Nucleus accumbens (tissue), 56 donors: ENCODE measurements around the gene SEPTIN5.
"Not testable (repeated sequence)": the region's sequence is repeated elsewhere in the genome, so short reads cannot be mapped to it uniquely, and the experiment has no call there.

Source experiments
- DNase-seq, 56 donors: peaks; one replicate each; lab custom pipeline; 2025; lab: John Stamatoyannopoulos, UW

Gene SEPTIN5

DNA sequence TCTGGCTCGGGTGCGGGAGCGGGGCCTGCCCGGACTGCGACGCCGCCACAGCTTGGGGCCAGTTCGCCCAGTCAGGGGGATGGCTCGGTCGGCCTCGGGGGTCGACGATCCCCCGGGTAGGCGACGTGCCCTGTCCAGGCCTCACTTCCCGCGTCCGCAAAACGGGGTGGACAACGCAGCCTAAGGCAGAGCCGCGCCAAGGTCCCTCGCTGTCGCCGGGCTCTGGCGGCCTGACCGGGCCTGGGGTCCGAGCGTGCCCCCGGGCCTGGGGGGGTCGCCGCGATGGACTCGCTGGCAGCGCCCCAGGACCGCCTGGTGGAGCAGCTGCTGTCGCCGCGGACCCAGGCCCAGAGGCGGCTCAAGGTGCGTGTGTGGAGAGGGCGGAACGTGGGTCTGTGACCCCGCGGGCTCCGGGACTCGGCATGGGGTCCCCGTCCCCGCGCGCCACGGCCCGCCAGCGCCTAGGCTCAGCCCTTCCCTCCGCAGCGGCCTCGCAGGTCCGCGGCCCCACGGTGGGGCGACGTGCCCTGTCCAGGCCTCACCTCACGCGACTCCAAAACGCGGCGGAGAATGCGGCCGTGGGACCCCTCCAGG, 4.2 kb downstream of the SEPTIN5 start:
- no peak for DNase-seq

DNA sequence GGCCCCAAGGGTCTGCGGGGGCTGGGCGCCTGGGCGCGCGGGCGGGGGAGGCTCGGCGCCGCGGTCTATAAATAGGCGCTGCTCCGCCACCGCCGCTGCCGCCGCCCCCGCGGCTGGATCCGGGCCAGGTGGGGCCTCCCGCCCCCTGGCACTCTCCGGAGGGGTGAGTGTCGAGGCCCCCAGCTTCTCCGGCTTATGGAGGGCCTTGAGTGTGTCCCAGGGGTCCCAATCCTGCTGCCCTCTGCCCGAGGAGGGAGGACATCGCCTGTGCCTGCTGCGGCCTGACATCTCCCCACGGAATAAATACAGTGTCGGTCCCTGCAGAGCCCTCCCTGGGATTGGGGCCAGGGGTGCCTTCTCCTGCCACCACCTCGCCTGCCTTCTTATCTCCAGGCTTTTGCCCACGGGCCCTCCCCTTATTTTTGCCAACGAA, 4.8 kb downstream of the SEPTIN5 start:
- DNase-seq = peak in 4 of 56 donors; percentile 15 to 49 (median 29)

DNA sequence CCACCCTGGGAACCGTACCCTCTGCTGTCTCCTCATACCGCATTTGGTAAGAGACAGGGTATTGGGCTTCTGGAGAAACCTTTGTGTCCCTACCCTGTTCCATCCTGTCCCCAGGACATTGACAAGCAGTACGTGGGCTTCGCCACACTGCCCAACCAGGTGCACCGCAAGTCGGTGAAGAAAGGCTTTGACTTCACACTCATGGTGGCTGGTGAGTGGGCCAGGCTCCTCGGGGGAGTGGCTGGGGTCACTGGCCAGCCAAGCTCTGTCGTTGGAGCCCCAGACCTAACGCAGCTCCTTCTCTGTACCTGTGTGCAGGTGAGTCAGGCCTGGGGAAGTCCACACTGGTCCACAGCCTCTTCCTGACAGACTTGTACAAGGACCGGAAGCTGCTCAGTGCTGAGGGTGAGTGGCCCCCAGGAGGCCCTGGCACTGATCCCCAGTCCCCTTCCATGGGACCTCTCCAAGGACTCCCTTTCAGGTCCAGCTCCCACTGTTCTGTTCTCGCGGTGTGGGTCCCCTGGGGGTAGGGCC, 5.3 kb downstream of the SEPTIN5 start:
- no peak for DNase-seq

DNA sequence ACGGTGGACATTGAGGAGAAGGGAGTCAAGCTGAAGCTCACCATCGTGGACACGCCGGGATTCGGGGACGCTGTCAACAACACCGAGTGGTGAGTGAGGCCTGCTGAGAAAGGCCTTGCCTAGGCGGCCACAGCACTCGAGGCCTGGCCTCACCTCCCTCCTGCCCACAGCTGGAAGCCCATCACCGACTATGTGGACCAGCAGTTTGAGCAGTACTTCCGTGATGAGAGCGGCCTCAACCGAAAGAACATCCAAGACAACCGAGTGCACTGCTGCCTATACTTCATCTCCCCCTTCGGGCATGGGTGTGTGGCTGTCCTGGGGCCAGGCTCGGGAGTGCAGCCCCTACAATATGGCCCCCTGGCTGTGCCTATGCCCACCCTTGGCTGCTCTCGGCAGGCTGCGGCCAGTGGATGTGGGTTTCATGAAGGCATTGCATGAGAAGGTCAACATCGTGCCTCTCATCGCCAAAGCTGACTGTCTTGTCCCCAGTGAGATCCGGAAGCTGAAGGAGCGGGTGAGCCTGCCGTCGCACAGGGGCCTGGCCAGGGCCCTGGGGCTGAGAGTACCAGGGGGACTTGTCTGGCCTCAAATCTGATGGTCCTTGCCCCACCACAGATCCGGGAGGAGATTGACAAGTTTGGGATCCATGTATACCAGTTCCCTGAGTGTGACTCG, 6.0 kb downstream of the SEPTIN5 start:
- no peak for DNase-seq

DNA sequence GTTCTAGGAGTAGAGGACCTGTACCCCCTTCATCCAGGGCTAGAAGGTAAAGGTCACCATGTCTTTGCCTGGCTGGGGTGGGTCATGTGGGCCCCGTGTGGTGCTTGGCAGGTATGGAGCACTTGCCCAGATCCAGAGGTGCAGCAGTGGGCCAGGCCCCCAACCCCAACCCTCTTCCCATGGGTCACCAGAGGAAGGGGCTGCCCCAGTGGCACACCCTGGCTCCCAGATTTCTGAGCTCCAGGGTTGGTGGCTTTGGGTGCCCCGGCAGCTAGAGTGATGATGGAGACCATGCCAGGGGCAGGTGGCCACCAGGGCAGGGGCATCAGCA, 6.7 kb downstream of the SEPTIN5 start:
- no peak for DNase-seq

DNA sequence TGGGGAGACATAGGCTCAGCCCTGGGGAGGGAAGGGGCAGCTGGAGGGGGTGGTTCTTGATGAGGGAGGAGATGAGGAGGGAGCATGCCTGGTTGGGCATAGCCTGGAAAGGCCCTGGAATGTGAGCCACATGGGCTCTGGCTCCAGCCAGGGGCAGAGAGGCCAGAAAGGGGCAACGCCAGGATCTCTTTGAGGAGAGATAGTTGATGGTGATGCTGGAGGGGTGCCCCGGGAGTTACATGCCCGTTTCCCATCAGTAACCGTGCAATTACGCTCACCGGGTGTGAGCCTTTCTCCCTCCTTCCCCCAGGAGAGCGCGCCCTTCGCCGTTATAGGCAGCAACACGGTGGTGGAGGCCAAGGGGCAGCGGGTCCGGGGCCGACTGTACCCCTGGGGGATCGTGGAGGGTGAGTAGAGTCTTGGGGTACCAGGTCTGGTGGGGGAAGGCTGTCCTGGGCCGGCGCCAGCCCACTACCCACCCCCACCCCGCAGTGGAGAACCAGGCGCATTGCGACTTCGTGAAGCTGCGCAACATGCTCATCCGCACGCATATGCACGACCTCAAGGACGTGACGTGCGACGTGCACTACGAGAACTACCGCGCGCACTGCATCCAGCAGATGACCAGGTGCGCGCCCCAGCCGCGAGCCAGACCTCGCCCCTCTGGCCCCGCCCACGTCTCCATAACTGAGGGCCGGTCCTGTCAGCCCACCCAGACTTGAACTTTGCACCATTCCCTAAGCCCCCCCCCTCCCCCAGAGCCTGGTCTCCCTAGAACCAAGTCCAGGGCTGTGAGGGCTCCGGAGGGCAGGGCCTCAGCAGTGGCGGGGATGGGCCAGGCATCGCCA, 7.3 kb downstream of the SEPTIN5 start:
- no peak for DNase-seq

DNA sequence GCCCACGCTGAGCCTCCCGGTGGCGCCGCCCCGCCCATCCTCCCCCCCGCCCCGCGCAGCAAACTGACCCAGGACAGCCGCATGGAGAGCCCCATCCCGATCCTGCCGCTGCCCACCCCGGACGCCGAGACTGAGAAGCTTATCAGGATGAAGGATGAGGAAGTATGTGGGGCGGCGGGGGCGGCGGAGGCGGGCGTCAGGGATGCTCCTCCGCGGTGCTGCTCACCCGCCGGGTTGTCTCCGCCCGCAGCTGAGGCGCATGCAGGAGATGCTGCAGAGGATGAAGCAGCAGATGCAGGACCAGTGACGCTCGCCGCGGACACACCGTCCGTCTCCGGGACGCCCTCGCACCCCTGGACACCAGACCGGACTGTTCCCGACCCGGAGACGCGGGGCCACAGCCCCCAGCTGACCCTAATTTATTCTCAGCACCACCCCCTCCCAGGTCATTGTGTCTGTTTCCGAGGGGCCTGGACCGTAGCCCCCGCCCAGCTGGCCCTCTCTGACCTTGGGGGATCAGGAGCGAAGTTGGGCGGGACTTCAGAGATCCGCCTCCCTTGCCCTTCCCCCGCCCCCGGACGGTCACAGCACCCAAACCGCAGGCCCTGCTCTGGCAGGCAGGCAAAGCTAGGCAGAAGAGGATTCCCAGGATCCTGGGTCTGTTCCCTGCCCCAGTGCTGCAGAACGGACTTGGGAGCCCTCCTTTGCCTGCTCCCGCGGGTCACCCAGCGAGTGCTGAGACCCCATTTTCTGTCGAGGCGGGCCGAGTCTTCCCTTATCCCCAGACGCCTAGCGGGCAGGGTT, 8.1 kb downstream of the SEPTIN5 start:
- peak in 1 of 56 donors; percentile 26 for DNase-seq

DNA sequence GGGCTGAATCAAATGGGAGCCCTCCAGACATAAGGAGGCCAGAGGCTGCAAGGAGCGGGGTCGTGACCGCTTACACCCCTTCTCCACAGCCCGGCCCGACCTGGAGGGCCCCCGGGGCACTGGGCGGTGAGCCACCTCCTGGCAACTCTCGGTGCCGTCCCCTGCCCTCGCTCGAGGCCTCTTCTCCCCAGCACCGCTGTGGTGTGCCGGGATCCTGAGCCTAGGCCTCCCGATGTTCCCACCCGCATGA, 8.6 kb downstream of the SEPTIN5 start:
- no peak for DNase-seq

DNA sequence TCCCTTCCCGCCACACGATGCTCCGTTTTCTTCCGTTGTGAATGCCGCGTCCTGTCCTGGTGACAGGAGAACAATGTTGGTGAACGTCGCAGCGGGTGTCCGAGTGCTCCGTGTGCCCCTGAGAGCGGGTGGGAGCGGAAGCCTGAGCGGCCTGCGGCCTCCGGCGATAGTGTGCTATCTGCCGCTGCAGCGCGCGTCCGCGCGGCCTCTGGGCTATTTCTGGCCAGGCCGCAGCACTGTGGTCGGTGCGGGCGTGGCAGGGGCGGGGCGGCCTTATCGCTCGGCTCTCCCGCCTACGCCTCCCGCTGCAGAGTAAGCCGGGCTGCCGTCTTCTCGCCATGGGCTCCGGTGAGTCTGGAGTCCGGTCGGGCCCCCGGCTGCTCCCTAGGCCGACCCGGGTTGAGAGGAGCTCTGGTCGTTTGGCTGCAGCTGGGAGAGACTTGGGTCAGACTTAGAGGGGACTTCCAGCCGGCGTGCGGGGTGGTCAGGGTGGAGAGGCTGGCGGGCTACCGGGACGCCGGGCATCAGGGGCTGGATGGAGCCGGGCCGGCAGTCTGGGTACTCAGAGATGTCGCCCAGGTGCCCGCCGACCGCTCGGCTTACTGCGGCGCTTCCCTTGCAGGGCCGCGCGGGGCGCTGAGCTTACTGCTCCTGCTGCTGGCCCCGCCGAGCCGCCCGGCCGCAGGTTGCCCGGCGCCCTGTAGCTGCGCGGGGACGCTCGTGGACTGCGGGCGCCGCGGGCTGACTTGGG, 9.1 kb downstream of the SEPTIN5 start, which contains the start of gene GP1BB:
TSS of gene GP1BB (plus strand) at position 308 of the 751 bp plus-strand sequence. CDS start at position 339, 31 bp downstream.
- DNase-seq = no peak

DNA sequence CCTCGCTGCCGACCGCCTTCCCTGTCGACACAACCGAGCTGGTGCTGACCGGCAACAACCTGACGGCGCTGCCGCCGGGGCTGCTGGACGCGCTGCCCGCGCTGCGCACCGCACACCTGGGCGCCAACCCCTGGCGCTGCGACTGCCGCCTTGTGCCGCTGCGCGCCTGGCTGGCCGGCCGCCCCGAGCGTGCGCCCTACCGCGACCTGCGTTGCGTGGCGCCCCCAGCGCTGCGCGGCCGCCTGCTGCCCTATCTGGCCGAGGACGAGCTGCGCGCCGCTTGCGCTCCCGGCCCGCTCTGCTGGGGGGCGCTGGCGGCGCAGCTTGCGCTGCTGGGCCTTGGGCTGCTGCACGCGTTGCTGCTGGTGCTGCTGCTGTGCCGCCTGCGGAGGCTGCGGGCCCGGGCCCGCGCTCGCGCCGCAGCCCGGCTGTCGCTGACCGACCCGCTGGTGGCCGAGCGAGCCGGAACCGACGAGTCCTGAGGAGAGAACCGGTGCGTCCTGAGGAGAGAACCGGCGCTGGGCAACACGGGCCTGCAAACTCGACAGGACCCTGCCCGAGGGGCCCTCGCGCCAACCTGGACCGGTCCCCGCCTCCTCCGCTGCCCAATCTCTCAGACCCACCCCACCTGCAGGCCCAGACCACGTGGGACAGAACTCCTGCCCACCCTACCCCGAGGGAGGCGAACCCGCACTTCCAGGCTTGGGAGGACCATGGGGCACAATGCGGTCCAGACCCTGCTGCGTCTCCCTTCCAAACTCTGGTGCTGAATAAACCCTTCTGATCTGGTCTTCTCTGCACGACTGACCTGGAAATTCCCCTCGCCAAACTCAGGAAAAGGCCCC, 9.9 kb downstream of the SEPTIN5 start:
- no peak for DNase-seq

DNA sequence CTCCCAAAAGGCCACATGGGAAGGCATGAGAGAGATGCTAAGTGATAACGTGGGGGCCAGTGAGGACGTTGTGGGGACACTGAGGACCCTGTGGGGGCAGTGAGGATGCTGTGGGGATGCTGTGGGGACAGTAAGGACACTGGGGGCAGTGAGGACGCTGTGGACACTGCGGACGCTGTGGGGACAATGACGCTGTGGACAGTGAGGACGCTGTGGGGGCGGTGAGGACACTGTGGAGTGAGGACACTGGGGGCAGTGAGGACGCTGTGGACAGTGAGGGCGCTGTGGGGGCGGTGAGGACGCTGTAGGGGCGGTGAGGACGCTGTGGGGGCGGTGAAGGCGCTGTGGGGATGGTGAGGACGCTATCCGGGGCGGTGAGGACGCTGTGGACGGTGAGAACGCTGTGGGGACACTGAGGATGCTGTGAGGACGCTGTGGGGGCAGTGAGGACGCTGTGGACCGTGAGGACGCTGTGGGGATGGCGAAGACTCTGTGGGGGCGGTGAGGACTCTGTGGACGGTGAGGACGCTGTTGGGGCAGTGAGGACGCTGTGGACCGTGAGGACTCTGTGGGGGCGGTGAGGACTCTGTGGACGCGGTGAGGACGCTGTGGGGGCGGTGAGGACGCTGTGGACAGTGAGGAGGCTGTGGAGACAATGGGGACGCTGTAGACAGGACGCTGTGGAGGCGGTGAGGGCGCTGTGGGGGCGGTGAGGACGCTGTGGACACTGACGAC, 10.8 kb downstream of the SEPTIN5 start:
- DNase-seq = peak in 1 of 56 donors; percentile 55

DNA sequence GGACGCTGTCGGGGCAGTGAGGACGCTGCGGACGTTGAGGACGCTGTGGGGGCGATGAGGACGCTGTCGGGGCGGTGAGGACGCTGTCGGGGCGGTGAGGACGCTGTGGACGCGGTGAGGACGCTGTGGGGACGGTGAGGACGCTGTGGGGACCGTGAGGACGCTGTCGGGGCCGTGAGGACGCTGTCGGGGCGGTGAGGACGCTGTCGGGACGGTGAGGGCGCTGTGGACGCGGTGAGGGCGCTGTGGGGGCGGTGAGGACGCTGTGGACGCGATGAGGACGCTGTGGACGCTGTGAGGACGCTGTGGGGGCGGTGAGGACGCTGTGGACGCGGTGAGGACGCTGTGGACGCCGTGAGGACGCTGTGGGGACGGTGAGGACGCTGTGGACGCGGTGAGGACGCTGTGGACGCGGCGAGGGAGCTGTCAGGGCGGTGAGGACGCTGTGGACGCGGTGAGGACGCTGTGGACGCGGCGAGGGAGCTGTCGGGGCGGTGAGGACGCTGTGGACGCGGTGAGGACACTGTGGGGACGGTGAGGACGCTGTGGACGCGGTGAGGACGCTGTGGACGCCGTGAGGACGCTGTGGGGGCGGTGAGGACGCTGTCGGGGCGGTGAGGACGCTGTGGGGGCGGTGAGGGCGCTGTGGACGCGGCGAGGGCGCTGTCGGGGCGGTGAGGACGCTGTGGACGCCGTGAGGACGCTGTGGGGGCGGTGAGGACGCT, 11.9 kb downstream of the SEPTIN5 start:
- DNase-seq = not testable (repeated sequence)

DNA sequence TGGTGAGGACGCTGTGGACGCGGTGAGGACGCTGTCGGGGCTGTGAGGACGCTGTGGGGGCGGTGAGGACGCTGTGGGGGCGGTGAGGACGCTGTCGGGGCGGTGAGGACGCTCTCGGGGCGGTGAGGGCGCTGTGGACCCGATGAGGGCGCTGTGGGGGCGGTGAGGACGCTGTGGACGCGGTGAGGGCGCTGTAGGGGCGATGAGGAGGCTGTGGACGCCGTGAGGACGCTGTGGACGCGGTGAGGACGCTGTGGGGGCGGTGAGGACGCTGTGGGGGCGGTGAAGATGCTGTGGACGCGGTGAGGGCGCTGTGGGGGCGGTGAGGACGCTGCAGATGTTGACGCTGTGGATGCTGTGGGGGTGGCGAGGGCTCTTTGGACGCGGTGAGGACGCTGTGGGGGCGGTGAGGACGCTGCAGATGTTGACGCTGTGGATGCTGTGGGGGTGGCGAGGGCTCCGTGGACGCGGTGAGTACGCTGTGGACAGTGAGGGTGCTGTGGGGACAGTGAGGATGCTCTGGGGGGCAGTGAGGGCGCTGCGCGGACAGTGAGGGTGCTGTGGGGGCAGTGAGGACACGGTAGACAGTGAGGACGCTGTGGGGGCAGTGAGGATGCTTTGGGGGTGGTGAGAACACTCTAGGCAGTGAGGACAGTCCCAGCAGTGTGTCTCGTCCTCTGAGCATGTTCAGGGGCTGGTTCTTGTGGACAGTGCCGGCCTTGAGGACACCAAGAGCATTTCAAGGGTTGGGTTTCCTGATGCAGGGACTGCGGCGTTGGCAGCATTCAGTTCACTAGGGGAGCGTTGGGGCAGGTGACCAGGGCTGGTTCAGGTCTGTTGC, 13.2 kb downstream of the SEPTIN5 start:
- DNase-seq = peak in 1 of 56 donors; percentile 20

DNA sequence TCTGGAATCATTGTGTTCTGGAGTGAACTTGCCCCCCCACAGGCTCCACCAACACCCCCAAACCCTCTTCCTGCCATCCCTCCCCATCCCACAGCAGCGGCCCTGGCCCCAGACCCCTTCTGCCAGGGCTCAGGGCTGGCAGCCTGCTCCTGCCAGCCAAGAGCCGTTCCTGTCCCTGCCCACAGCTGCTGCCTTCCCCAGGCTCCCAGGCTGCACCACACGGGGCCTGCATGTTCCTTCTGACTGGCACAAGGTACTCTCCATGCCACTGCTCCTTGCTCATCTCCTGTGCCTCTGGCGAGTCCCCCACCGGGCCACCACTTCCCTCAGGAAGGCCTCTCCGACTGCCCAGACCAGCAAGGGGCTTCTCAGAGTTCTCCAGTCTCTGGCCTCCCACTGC, 14.0 kb downstream of the SEPTIN5 start:
- no peak for DNase-seq

DNA sequence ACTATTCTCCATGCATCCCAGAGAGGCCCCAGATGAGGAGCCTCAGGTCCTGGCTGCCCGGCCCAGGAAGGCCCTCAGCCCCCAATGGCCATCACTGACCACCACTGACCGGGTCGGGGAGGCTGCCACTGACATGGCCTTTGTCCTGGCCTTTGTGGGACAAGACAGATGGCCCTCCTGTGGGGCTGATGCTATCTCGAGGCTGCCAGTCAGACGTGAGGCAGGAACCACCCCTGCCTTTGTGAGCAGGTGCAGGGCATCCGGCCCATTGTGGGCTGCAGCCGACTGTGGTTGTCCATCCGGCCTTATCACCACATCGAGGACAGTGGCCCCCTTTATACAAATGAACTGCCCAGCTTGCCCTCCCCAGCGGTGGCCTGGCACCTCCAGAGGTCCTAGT, 14.5 kb downstream of the SEPTIN5 start:
- no peak for DNase-seq

DNA sequence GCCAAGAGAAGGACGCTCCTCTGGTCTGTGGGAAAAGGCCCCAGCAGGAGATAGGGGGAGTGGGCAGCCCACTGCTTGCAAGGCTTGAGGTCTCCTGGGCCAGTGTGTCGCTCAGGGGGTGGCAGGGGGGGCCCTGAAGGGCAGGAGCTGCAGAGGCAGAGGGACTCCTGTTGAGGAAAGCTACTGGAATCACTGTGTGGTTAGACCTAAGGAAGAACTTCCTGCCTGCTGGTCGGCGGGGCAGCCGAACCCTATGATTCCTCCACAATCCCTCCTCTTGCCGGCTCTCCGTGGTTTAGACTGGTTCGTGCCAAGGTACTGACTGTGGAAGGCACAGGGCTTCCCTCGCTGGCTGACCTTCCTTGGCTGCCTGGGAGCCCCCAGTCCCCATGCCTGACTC, 15.2 kb downstream of the SEPTIN5 start:
- no peak for DNase-seq

DNA sequence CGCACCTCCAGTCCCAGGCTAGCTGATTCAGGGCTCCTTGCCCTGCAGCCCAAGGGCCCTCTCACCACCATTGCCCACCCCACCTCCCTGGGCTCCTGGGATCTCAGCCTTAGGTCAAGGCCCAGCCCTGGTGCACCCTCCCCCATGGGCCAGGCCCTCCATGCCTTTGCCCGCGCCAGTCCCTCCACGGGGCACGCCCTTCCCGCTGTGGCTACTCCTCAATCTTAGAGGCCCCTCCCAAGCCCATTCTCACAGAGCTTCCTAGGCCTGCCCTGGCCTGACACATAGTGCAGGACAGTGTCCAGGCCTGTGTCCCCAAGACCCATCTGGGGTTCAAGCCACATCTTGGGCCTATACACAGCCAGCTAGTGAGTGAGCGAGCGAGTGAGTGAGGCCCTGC, 15.9 kb downstream of the SEPTIN5 start:
- no peak for DNase-seq
